ENCODE data around the gene E2F4.

E2F4 gene

GRCh38 chr16:67187175-67187890, 4.6 kb upstream of the E2F4 start:
- no peak overlapping the region for H3K9ac ChIP-seq (ENCODE audit: low read length)
- no peak for DNase-seq (ENCODE audit: low read depth)
- H3K27me3 ChIP-seq (replicated peaks; ENCODE audit: control insufficient read depth, insufficient read depth, low read length) = no peaks in the 10 kb centered on the region
- H3K4me3 ChIP-seq (ENCODE audit: low read length) = no peak overlapping the region
- no peaks in the 10 kb centered on the region for H3K9me3 ChIP-seq (ENCODE audit: control insufficient read depth, low read length)
- no peaks in the 10 kb centered on the region for H3K36me3 ChIP-seq (ENCODE audit: control insufficient read depth, insufficient read depth, low read length, severe bottlenecking)
- peaks cover 24% of the 10 kb centered on the region for H3K4me1 ChIP-seq (ENCODE audit: control insufficient read depth, insufficient read depth, low read length)

GRCh38 chr16:67188323-67188722, 3.6 kb upstream of the E2F4 start:
- no peak for DNase-seq (ENCODE audit: low read depth)
- no peak overlapping the region for H3K4me3 ChIP-seq (ENCODE audit: low read length)
- H3K4me1 ChIP-seq (ENCODE audit: control insufficient read depth, insufficient read depth, low read length) = peaks cover 21% of the 10 kb centered on the region
- H3K9me3 ChIP-seq (ENCODE audit: control insufficient read depth, low read length) = no peaks in the 10 kb centered on the region
- H3K9ac ChIP-seq (ENCODE audit: low read length) = no peak overlapping the region
- no peaks in the 10 kb centered on the region for H3K36me3 ChIP-seq (ENCODE audit: control insufficient read depth, insufficient read depth, low read length, severe bottlenecking)
- H3K27me3 ChIP-seq (replicated peaks; ENCODE audit: control insufficient read depth, insufficient read depth, low read length) = no peaks in the 10 kb centered on the region

GRCh38 chr16:67188798-67189197, 3.2 kb upstream of the E2F4 start:
- peaks cover 2% of the 10 kb centered on the region for H3K36me3 ChIP-seq (ENCODE audit: control insufficient read depth, insufficient read depth, low read length, severe bottlenecking)
- H3K9ac ChIP-seq (ENCODE audit: low read length) = no peak overlapping the region
- no peaks in the 10 kb centered on the region for H3K9me3 ChIP-seq (ENCODE audit: control insufficient read depth, low read length)

GRCh38 chr16:67190041-67190440, 1.9 kb upstream of the E2F4 start, which contains the start of gene EXOC3L1:
Gene EXOC3L1, minus strand, starts transcription at chr16:67190136. Its CDS starts 460 bp downstream, at chr16:67189676.
- H3K9ac ChIP-seq (ENCODE audit: low read length) = no peak within 1 kb of the TSS
- H3K9me3 ChIP-seq (ENCODE audit: control insufficient read depth, low read length) = no peaks in the 10 kb centered on the region
- no peaks in the 10 kb centered on the region for H3K27me3 ChIP-seq (replicated peaks; ENCODE audit: control insufficient read depth, insufficient read depth, low read length)
- peaks cover 15% of the 10 kb centered on the region for H3K36me3 ChIP-seq (ENCODE audit: control insufficient read depth, insufficient read depth, low read length, severe bottlenecking)
- H3K4me3 ChIP-seq (ENCODE audit: low read length) = no peak within 1 kb of the TSS
- peaks cover 24% of the 10 kb centered on the region for H3K4me1 ChIP-seq (ENCODE audit: control insufficient read depth, insufficient read depth, low read length)
- no peak for DNase-seq (ENCODE audit: low read depth)

More at GRCh38 chr16:67188798-67189197, 3.2 kb upstream of the E2F4 start:
- H3K4me1 ChIP-seq (ENCODE audit: control insufficient read depth, insufficient read depth, low read length) = peaks cover 25% of the 10 kb centered on the region
- no peaks in the 10 kb centered on the region for H3K27me3 ChIP-seq (replicated peaks; ENCODE audit: control insufficient read depth, insufficient read depth, low read length)
- H3K4me3 ChIP-seq (ENCODE audit: low read length) = no peak overlapping the region
- DNase-seq (ENCODE audit: low read depth) = no peak

GRCh38 chr16:67190448-67191399, 1.2 kb upstream of the E2F4 start:
- peaks cover 21% of the 10 kb centered on the region for H3K36me3 ChIP-seq (ENCODE audit: control insufficient read depth, insufficient read depth, low read length, severe bottlenecking)
- no peak for DNase-seq (ENCODE audit: low read depth)
- peaks cover 19% of the 10 kb centered on the region for H3K4me1 ChIP-seq (ENCODE audit: control insufficient read depth, insufficient read depth, low read length)
- H3K27me3 ChIP-seq (replicated peaks; ENCODE audit: control insufficient read depth, insufficient read depth, low read length) = no peaks in the 10 kb centered on the region
- H3K4me3 ChIP-seq (ENCODE audit: low read length) = no peak overlapping the region
- H3K9me3 ChIP-seq (ENCODE audit: control insufficient read depth, low read length) = no peaks in the 10 kb centered on the region
- H3K9ac ChIP-seq (ENCODE audit: low read length) = no peak overlapping the region

GRCh38 chr16:67191411-67191994, 452 bp upstream of the E2F4 start:
- Histone ChIP-seq H3K4me1 (ENCODE audit: control insufficient read depth, insufficient read depth, low read length) (peaks cover 17% of the 10 kb centered on the region), H3K9ac (ENCODE audit: low read length) (peak overlapping the region; percentile 99), H3K9me3 (ENCODE audit: control insufficient read depth, low read length) (no peaks in the 10 kb centered on the region), H3K36me3 (ENCODE audit: control insufficient read depth, insufficient read depth, low read length, severe bottlenecking) (peaks cover 29% of the 10 kb centered on the region), H3K27me3 (replicated peaks; ENCODE audit: control insufficient read depth, insufficient read depth, low read length) (no peaks in the 10 kb centered on the region), H3K4me3 (ENCODE audit: low read length) (peak overlapping the region; percentile 98)
- DNase-seq (ENCODE audit: low read depth) = no peak

- H3K4me3 ChIP-seq (ENCODE audit: low read length) = peak overlapping the region; percentile 98
- H3K9ac ChIP-seq (ENCODE audit: low read length) = peak overlapping the region; percentile 99
- no peak for DNase-seq (ENCODE audit: low read depth)
- no peaks in the 10 kb centered on the region for H3K27me3 ChIP-seq (replicated peaks; ENCODE audit: control insufficient read depth, insufficient read depth, low read length)
- H3K9me3 ChIP-seq (ENCODE audit: control insufficient read depth, low read length) = no peaks in the 10 kb centered on the region
- H3K36me3 ChIP-seq (ENCODE audit: control insufficient read depth, insufficient read depth, low read length, severe bottlenecking) = peaks cover 43% of the 10 kb centered on the region
- peaks cover 21% of the 10 kb centered on the region for H3K4me1 ChIP-seq (ENCODE audit: control insufficient read depth, insufficient read depth, low read length)
These were observed 916 bp downstream of the E2F4 start for GRCh38 chr16:67192781-67193361.

GRCh38 chr16:67193536-67193935, 1.6 kb downstream of the E2F4 start:
- peak overlapping the region; percentile 99 for H3K9ac ChIP-seq (ENCODE audit: low read length)
- no peaks in the 10 kb centered on the region for H3K27me3 ChIP-seq (replicated peaks; ENCODE audit: control insufficient read depth, insufficient read depth, low read length)
- peaks cover 23% of the 10 kb centered on the region for H3K4me1 ChIP-seq (ENCODE audit: control insufficient read depth, insufficient read depth, low read length)
- no peak for DNase-seq (ENCODE audit: low read depth)
- no peaks in the 10 kb centered on the region for H3K9me3 ChIP-seq (ENCODE audit: control insufficient read depth, low read length)
- H3K4me3 ChIP-seq (ENCODE audit: low read length) = peak overlapping the region; percentile 98
- H3K36me3 ChIP-seq (ENCODE audit: control insufficient read depth, insufficient read depth, low read length, severe bottlenecking) = peaks cover 46% of the 10 kb centered on the region

- H3K4me3 ChIP-seq (ENCODE audit: low read length) = no peak overlapping the region
- no peaks in the 10 kb centered on the region for H3K27me3 ChIP-seq (replicated peaks; ENCODE audit: control insufficient read depth, insufficient read depth, low read length)
- peaks cover 46% of the 10 kb centered on the region for H3K36me3 ChIP-seq (ENCODE audit: control insufficient read depth, insufficient read depth, low read length, severe bottlenecking)
- DNase-seq (ENCODE audit: low read depth) = no peak
- H3K4me1 ChIP-seq (ENCODE audit: control insufficient read depth, insufficient read depth, low read length) = peaks cover 24% of the 10 kb centered on the region
- H3K9me3 ChIP-seq (ENCODE audit: control insufficient read depth, low read length) = no peaks in the 10 kb centered on the region
- peak overlapping the region; percentile 99 for H3K9ac ChIP-seq (ENCODE audit: low read length)
These were observed 2.3 kb downstream of the E2F4 start for GRCh38 chr16:67194260-67194659.

- no peak for DNase-seq (ENCODE audit: low read depth)
- peaks cover 46% of the 10 kb centered on the region for H3K36me3 ChIP-seq (ENCODE audit: control insufficient read depth, insufficient read depth, low read length, severe bottlenecking)
These were observed 3.7 kb downstream of the E2F4 start for GRCh38 chr16:67195676-67196075.

GRCh38 chr16:67196881-67197280, 4.9 kb downstream of the E2F4 start:
- no peaks in the 10 kb centered on the region for H3K9me3 ChIP-seq (ENCODE audit: control insufficient read depth, low read length)
- DNase-seq (ENCODE audit: low read depth) = no peak
- H3K9ac ChIP-seq (ENCODE audit: low read length) = no peak overlapping the region
- no peak overlapping the region for H3K4me3 ChIP-seq (ENCODE audit: low read length)
- peaks cover 50% of the 10 kb centered on the region for H3K36me3 ChIP-seq (ENCODE audit: control insufficient read depth, insufficient read depth, low read length, severe bottlenecking)
- H3K4me1 ChIP-seq (ENCODE audit: control insufficient read depth, insufficient read depth, low read length) = peaks cover 24% of the 10 kb centered on the region
- H3K27me3 ChIP-seq (replicated peaks; ENCODE audit: control insufficient read depth, insufficient read depth, low read length) = no peaks in the 10 kb centered on the region

More at GRCh38 chr16:67195676-67196075, 3.7 kb downstream of the E2F4 start:
- Histone ChIP-seq H3K9ac (ENCODE audit: low read length) (no peak overlapping the region), H3K4me3 (ENCODE audit: low read length) (no peak overlapping the region), H3K4me1 (ENCODE audit: control insufficient read depth, insufficient read depth, low read length) (peaks cover 24% of the 10 kb centered on the region), H3K27me3 (replicated peaks; ENCODE audit: control insufficient read depth, insufficient read depth, low read length) (no peaks in the 10 kb centered on the region), H3K9me3 (ENCODE audit: control insufficient read depth, low read length) (no peaks in the 10 kb centered on the region)
